SK-N-SH (cell line): ENCODE results near the gene PTGFR. TPM values are rescaled to one million over a fixed set of nuclear protein-coding genes. Genes with fewer than 3 reads are reported as not detected.

Experiments used
- CTCF ChIA-PET: fragments of 300-600, 350-600 bp; formaldehyde crosslinking; extraction: SDS; loops from one replicate; lab custom pipeline; 2021; lab: Yijun Ruan, JAX
- POLR2A ChIA-PET: fragments of 350-600 bp; sonication (Branson Sonifier 250); formaldehyde crosslinking; extraction: SDS; loops from one replicate; lab custom pipeline; 2020; ENCODE audit warnings: antibody characterized with exemption, inconsistent platforms; lab: Yijun Ruan, JAX
- DNase-seq: peaks from one replicate; pipeline ENCODE4 v3.0.0; 2012
- H2AFZ ChIP-seq: fragments of 200-600 bp; sonication (generic); 2 replicates; pipeline ENCODE4 v1.8.1; 2016; ENCODE audit warnings: antibody characterized with exemption, mild to moderate bottlenecking, low read depth
- H3F3A ChIP-seq: fragments of 200-600 bp; sonication (generic); replicated peaks from 2 replicates; pipeline ENCODE3; 2016; ENCODE audit warnings: antibody characterized with exemption, mild to moderate bottlenecking; ENCODE audit not compliant: insufficient read depth
- H3K27ac ChIP-seq, 2 experiments: fragments of 200-500 bp in 1 of 2; fragments of 200-600 bp in 1 of 2; sonication (Bioruptor generic) in 1 of 2; sonication (generic), shearing (Covaris generic) in 1 of 2; 2 replicates each; pipeline versions ENCODE4 v1.5.1 to v1.6.1; 2014 to 2016; ENCODE audit warnings: low read depth in 2 of 2, inconsistent platforms in 1 of 2, low read length in 1 of 2, mild to moderate bottlenecking in 1 of 2, mixed read lengths in 1 of 2
- H3K27me3 ChIP-seq: fragments of 200-600 bp; sonication (generic), shearing (Covaris generic); 2 replicates; pipeline ENCODE4 v1.6.1; 2016; ENCODE audit warnings: mixed run types; ENCODE audit not compliant: insufficient read depth
- H3K36me3 ChIP-seq, 2 experiments: fragments of 200-500 bp in 1 of 2; fragments of 200-600 bp in 1 of 2; sonication (Bioruptor generic) in 1 of 2; sonication (generic) in 1 of 2; replicated peaks in 1 of 2; 2 replicates each; pipeline versions ENCODE3 to v1.5.1; 2014 to 2016; ENCODE audit warnings: low read length in 1 of 2, mild to moderate bottlenecking in 1 of 2; ENCODE audit not compliant: insufficient read depth in 2 of 2, control insufficient read depth in 1 of 2
- H3K4me1 ChIP-seq, 2 experiments: fragments of 200-500 bp in 1 of 2; fragments of 200-600 bp in 1 of 2; sonication (Bioruptor generic) in 1 of 2; sonication (generic), shearing (Covaris generic) in 1 of 2; 2 replicates each; pipeline versions ENCODE4 v1.5.1 to v1.6.1; 2014 to 2016; ENCODE audit warnings: low read depth in 1 of 2, low read length in 1 of 2, mixed run types in 1 of 2; ENCODE audit not compliant: insufficient read depth in 2 of 2, control insufficient read depth in 1 of 2
- H3K4me2 ChIP-seq: fragments of 200-600 bp; sonication (generic), shearing (Covaris generic); 2 replicates; pipeline ENCODE4 v1.6.1; 2017; ENCODE audit warnings: mixed run types
- H3K4me3 ChIP-seq, 2 experiments: fragments of 200-500 bp in 1 of 2; fragments of 200-600 bp in 1 of 2; sonication (Bioruptor generic) in 1 of 2; sonication (generic), shearing (Covaris generic) in 1 of 2; 2 replicates each; pipeline versions ENCODE4 v1.5.1 to v1.8.1; 2014 to 2016; ENCODE audit warnings: low read depth in 2 of 2, inconsistent platforms in 1 of 2, low read length in 1 of 2, mild to moderate bottlenecking in 1 of 2, mixed read lengths in 1 of 2, moderate library complexity in 1 of 2
- H3K79me2 ChIP-seq: fragments of 200-600 bp; sonication (generic); 2 replicates; pipeline ENCODE4 v1.8.1; 2017; ENCODE audit warnings: mild to moderate bottlenecking; ENCODE audit not compliant: insufficient read depth
- H3K9ac ChIP-seq: fragments of 200-600 bp; sonication (generic); 2 replicates; pipeline ENCODE4 v1.6.1; 2017; ENCODE audit warnings: mixed run types
- H3K9me2 ChIP-seq: fragments of 200-600 bp; sonication (generic); 2 replicates; pipeline ENCODE4 v1.6.1; 2017; ENCODE audit warnings: mixed run types
- H3K9me3 ChIP-seq: fragments of 200-600 bp; sonication (generic); 2 replicates; pipeline ENCODE4 v1.6.1; 2017; ENCODE audit warnings: mixed run types, mild to moderate bottlenecking, moderate library complexity
- H4K20me1 ChIP-seq: fragments of 200-600 bp; sonication (generic); 2 replicates; pipeline ENCODE4 v1.6.1; 2017; ENCODE audit warnings: mild to moderate bottlenecking, mixed run types; ENCODE audit not compliant: insufficient read depth
- ELF1 ChIP-seq: IDR thresholded peaks from 2 replicates; pipeline ENCODE4 v1.4.0; 2012
- FOSL2 ChIP-seq: IDR thresholded peaks from 2 replicates; pipeline ENCODE4 v1.4.0; 2012; ENCODE audit warnings: low read depth, mild to moderate bottlenecking, moderate library complexity, borderline replicate concordance
- GATA2 ChIP-seq: sonication (generic); formaldehyde crosslinking; IDR thresholded peaks from 2 replicates; pipeline ENCODE4 v1.5.0; 2020; ENCODE audit warnings: mild to moderate bottlenecking, missing genetic modification reagents
- JUND ChIP-seq: IDR thresholded peaks from 2 replicates; pipeline ENCODE4 v1.4.0; 2012
- NRF1 ChIP-seq: IDR thresholded peaks from 2 replicates; pipeline ENCODE4 v1.6.1; 2012; ENCODE audit warnings: low read depth, mild to moderate bottlenecking, low read length
- PBX3 ChIP-seq: IDR thresholded peaks from 2 replicates; pipeline ENCODE4; 2012
- RAD21 ChIP-seq: IDR thresholded peaks from 2 replicates; pipeline ENCODE4 v1.6.1; 2012; ENCODE audit warnings: mild to moderate bottlenecking, low read length
- RCOR1 ChIP-seq: fragments of 150-350 bp; IDR thresholded peaks from 2 replicates; pipeline ENCODE4 v1.6.1; 2017; ENCODE audit warnings: antibody characterized with exemption, low read length
- RFX5 ChIP-seq: IDR thresholded peaks from 2 replicates; pipeline ENCODE4 v1.6.1; 2012; ENCODE audit warnings: mild to moderate bottlenecking, improper control_type of control experiment, low read length
- TCF12 ChIP-seq: IDR thresholded peaks from 2 replicates; pipeline ENCODE4 v1.4.0; 2012
- TEAD4 ChIP-seq: IDR thresholded peaks from 2 replicates; pipeline ENCODE4 v1.4.0; 2012; ENCODE audit warnings: mild to moderate bottlenecking, borderline replicate concordance; ENCODE audit not compliant: insufficient read depth
- USF1 ChIP-seq: IDR thresholded peaks from 2 replicates; pipeline ENCODE4 v1.4.0; 2012; ENCODE audit warnings: low read depth, borderline replicate concordance
- YY1 ChIP-seq: IDR thresholded peaks from 2 replicates; pipeline ENCODE4 v1.4.0; 2012; ENCODE audit warnings: low read depth, mild to moderate bottlenecking
- WGBS: methylation state at CpG from one replicate; pipeline ENCODE4 v1.1.6; 2017; ENCODE audit warnings: low lambda C conversion rate; 5-methylcytosine and 5-hydroxymethylcytosine counted together
- polyA plus RNA-seq, 3 experiments: library from polyadenylated mRNA; depleted of rRNA; stranded (reverse); fragments of >200 nt; gene quantifications; 2 replicates each; pipeline ENCODE4 v1.2.3, GENCODE V29; 2012
- TF ChIP-seq, protein P1 (sequence below): IDR thresholded peaks from 2 replicates; pipeline ENCODE4 v1.6.1; 2012; ENCODE audit warnings: mild to moderate bottlenecking, low read depth, low read length, moderate library complexity
- TF ChIP-seq, protein P2 (sequence below): fragments of 150-350 bp; IDR thresholded peaks from 2 replicates; pipeline ENCODE4 v1.6.1; 2017; ENCODE audit warnings: antibody characterized with exemption, low read length, low read depth, borderline replicate concordance
- TF ChIP-seq, protein P3 (sequence below): IDR thresholded peaks from 2 replicates; pipeline ENCODE4 v1.4.0; 2012; ENCODE audit warnings: low read depth, borderline replicate concordance

PTGFR gene
- polyA plus RNA-seq, 1 of the 3 experiments (the other 2 are of a cell fraction) = 2.2 TPM

DNA sequence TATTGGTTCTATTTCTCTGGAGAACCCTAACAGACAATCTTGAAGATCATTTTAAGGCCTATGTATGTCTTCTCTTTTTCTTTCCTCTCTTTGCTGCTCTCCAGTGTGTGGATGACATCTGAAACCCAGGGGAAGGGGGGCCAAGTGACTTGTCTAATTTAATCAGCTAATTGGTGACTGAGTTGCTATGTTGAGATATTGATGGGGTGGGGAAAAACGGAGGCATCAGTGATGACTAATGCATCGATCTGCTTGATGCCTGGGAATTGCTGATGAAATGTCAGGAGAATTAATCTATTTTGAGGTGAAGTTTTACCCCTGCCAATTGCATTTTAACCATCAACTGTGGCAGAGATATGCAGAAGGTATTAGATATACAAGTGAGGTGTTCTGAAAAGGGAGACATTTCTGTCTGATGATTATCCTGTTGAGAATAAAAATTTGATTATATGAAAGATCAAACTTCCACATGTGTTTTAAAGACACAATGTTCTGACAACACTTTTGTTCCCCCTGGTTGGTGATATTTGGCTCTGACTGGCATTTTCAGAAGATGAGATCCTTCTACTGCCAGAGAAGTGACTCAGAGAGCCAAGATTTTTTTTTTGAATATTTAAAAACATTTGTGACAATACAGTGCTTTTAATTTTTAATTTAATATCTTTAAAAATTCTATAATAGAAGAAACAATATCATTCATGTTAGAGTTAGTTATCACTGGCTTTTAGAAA is 18.7 kb upstream of the PTGFR start:
- no peaks in the 10 kb centered on the region for H3K27me3 ChIP-seq
- 6% methylated on average over 2 of the region's 2 CpGs for WGBS
- TF ChIP-seq JUND (0 out of 2 replicates have a peak, but pooled peaks have one; percentile 11), TEAD4 (peak; percentile 19; the same call in 1 of the 2 replicates), YY1 (no peak), PBX3 (peak; percentile 85), ELF1 (no peak), RCOR1 (no peak), FOSL2 (peak; percentile 5; the same call in 1 of the 2 replicates), RFX5 (no peak), TCF12 (peak; percentile 52)
- no peak overlapping the region for H2AFZ ChIP-seq
- DNase-seq = no peak
- H3K9me2 ChIP-seq = no peaks in the 10 kb centered on the region
- POLR2A ChIA-PET = no interaction called here
- no peak overlapping the region for H3K4me2 ChIP-seq
- no peaks in the 10 kb centered on the region for H3K79me2 ChIP-seq
- no peak overlapping the region for H3K9ac ChIP-seq
- no peaks in the 10 kb centered on the region for H4K20me1 ChIP-seq
- H3K27ac ChIP-seq = peak overlapping the region in 1 of 2 experiments; percentile 14; a peak in 1 of 4 replicates
- H3K36me3 ChIP-seq = no peaks in the 10 kb centered on the region
- no peaks in the 10 kb centered on the region for H3K4me1 ChIP-seq
- no peak overlapping the region for H3K4me3 ChIP-seq
- H3K9me3 ChIP-seq = no peaks in the 10 kb centered on the region
- CTCF ChIA-PET = no interaction called here
- no peaks in the 10 kb centered on the region for H3F3A ChIP-seq

- no peaks in the 10 kb centered on the region for H3K27me3 ChIP-seq
- H3F3A ChIP-seq = no peaks in the 10 kb centered on the region
- no peak overlapping the region for H2AFZ ChIP-seq
- no peaks in the 10 kb centered on the region for H3K9me2 ChIP-seq
- no peak overlapping the region for H3K4me2 ChIP-seq
- H3K79me2 ChIP-seq = no peaks in the 10 kb centered on the region
- H3K9me3 ChIP-seq = no peaks in the 10 kb centered on the region
- ChIA-PET CTCF (interaction anchor here (0.6 kb wide), 1 partner anchor 689 kb away, joined by 3 read pairs; no protein-coding TSS in a partner anchor), POLR2A (no interaction called here)
- H3K4me3 ChIP-seq = no peak overlapping the region
- H4K20me1 ChIP-seq = no peaks in the 10 kb centered on the region
- H3K36me3 ChIP-seq = no peaks in the 10 kb centered on the region
- no peak for DNase-seq
- TF ChIP-seq YY1 = no peak
- TF ChIP-seq, protein P1, sequence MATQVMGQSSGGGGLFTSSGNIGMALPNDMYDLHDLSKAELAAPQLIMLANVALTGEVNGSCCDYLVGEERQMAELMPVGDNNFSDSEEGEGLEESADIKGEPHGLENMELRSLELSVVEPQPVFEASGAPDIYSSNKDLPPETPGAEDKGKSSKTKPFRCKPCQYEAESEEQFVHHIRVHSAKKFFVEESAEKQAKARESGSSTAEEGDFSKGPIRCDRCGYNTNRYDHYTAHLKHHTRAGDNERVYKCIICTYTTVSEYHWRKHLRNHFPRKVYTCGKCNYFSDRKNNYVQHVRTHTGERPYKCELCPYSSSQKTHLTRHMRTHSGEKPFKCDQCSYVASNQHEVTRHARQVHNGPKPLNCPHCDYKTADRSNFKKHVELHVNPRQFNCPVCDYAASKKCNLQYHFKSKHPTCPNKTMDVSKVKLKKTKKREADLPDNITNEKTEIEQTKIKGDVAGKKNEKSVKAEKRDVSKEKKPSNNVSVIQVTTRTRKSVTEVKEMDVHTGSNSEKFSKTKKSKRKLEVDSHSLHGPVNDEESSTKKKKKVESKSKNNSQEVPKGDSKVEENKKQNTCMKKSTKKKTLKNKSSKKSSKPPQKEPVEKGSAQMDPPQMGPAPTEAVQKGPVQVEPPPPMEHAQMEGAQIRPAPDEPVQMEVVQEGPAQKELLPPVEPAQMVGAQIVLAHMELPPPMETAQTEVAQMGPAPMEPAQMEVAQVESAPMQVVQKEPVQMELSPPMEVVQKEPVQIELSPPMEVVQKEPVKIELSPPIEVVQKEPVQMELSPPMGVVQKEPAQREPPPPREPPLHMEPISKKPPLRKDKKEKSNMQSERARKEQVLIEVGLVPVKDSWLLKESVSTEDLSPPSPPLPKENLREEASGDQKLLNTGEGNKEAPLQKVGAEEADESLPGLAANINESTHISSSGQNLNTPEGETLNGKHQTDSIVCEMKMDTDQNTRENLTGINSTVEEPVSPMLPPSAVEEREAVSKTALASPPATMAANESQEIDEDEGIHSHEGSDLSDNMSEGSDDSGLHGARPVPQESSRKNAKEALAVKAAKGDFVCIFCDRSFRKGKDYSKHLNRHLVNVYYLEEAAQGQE = no peak
- TF ChIP-seq, protein P2, sequence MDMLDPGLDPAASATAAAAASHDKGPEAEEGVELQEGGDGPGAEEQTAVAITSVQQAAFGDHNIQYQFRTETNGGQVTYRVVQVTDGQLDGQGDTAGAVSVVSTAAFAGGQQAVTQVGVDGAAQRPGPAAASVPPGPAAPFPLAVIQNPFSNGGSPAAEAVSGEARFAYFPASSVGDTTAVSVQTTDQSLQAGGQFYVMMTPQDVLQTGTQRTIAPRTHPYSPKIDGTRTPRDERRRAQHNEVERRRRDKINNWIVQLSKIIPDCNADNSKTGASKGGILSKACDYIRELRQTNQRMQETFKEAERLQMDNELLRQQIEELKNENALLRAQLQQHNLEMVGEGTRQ = no peak
- TF ChIP-seq NRF1 = no peak
- TF ChIP-seq USF1 = no peak
- no peak for TF ChIP-seq TEAD4
- no peak for TF ChIP-seq RAD21
- no peak for TF ChIP-seq JUND
- no peak for TF ChIP-seq ELF1
- TF ChIP-seq, protein P3, sequence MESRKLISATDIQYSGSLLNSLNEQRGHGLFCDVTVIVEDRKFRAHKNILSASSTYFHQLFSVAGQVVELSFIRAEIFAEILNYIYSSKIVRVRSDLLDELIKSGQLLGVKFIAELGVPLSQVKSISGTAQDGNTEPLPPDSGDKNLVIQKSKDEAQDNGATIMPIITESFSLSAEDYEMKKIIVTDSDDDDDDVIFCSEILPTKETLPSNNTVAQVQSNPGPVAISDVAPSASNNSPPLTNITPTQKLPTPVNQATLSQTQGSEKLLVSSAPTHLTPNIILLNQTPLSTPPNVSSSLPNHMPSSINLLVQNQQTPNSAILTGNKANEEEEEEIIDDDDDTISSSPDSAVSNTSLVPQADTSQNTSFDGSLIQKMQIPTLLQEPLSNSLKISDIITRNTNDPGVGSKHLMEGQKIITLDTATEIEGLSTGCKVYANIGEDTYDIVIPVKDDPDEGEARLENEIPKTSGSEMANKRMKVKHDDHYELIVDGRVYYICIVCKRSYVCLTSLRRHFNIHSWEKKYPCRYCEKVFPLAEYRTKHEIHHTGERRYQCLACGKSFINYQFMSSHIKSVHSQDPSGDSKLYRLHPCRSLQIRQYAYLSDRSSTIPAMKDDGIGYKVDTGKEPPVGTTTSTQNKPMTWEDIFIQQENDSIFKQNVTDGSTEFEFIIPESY = no peak
- TF ChIP-seq GATA2 (CRISPR knock-in tag) = no peak
- no peaks in the 10 kb centered on the region for H3K4me1 ChIP-seq
- WGBS = 86% methylated on average over 2 of the region's 2 CpGs
- no peak overlapping the region for H3K27ac ChIP-seq
- H3K9ac ChIP-seq = no peak overlapping the region
Measured at GRCh38 chr1:78472851-78473496, 17.8 kb upstream of the PTGFR start.
